WTC11 (cell line): ENCODE measurements around the gene EXOSC5. TPM values are rescaled to one million over a fixed set of nuclear protein-coding genes. Genes with fewer than 3 reads are reported as not detected.

ENCODE experiments used
- ATAC-seq: fragments of 200-7000 bp; cut with Tn5 transposase; 2 replicates; pipeline ENCODE4 v1.10.0; 2021; ENCODE audit warnings: mild to moderate bottlenecking, moderate library complexity
- CTCF ChIA-PET: fragments of 300-600 bp; sonication (Branson Sonifier 250); formaldehyde crosslinking; loops from one replicate; lab custom pipeline; 2021; ENCODE audit warnings: antibody characterized with exemption; lab: Charles Lee
- POLR2A ChIA-PET: fragments of 350-600 bp; sonication (Branson Sonifier 250); formaldehyde crosslinking; loops from one replicate; lab custom pipeline; 2021; ENCODE audit warnings: antibody characterized with exemption; lab: Charles Lee
- DNase-seq: peaks from one replicate; pipeline ENCODE4 v3.0.0; 2021; ENCODE audit warnings: low spot score
- H3K27ac Mint-ChIP-seq: 2 replicates; pipeline ENCODE4 v1.8.0; 2021; ENCODE audit warnings: mixed read lengths
- H3K27me3 Mint-ChIP-seq: 2 replicates; pipeline ENCODE4 v1.8.0; 2021; ENCODE audit warnings: low read depth, mild to moderate bottlenecking, moderate library complexity, mixed read lengths
- H3K36me3 Mint-ChIP-seq: 2 replicates; pipeline ENCODE4 v1.8.0; 2021; ENCODE audit warnings: mixed read lengths
- H3K4me1 Mint-ChIP-seq: 2 replicates; pipeline ENCODE4 v1.8.0; 2022; ENCODE audit warnings: mixed read lengths
- H3K4me3 Mint-ChIP-seq: 2 replicates; pipeline ENCODE4 v1.8.0; 2021; ENCODE audit warnings: mild to moderate bottlenecking, moderate library complexity, mixed read lengths
- H3K9me3 Mint-ChIP-seq: 2 replicates; pipeline ENCODE4 v1.8.0; 2021; ENCODE audit warnings: mixed read lengths
- CREB1 ChIP-seq: sonication (generic); formaldehyde crosslinking; IDR thresholded peaks from 2 replicates; pipeline ENCODE4 v1.8.0; 2023; ENCODE audit warnings: mild to moderate bottlenecking, missing genetic modification reagents
- E2F5 ChIP-seq: sonication (generic); formaldehyde crosslinking; IDR thresholded peaks from 2 replicates; pipeline ENCODE4 v1.8.1; 2022; ENCODE audit warnings: mild to moderate bottlenecking, moderate library complexity, missing genetic modification reagents
- ETV6 ChIP-seq: sonication (generic); formaldehyde crosslinking; IDR thresholded peaks from 2 replicates; pipeline ENCODE4 v1.8.1; 2022; ENCODE audit warnings: mild to moderate bottlenecking, missing genetic modification reagents
- FOXJ3 ChIP-seq: sonication (generic); formaldehyde crosslinking; IDR thresholded peaks from 2 replicates; pipeline ENCODE4 v1.9.0; 2021; ENCODE audit warnings: missing genetic modification reagents, mild to moderate bottlenecking, borderline replicate concordance
- GRHL2 ChIP-seq: fragments of 250-450 bp; sonication (Bioruptor Pico); IDR thresholded peaks from 2 replicates; pipeline ENCODE4 v1.8.0; 2022; ENCODE audit warnings: mild to moderate bottlenecking, moderate library complexity; ENCODE audit not compliant: insufficient replicate concordance, severe bottlenecking
- HMGA2 ChIP-seq: fragments of 250-450 bp; sonication (Bioruptor Pico); IDR thresholded peaks from 2 replicates; pipeline ENCODE4 v1.4.0; 2021; ENCODE audit warnings: mild to moderate bottlenecking, moderate library complexity
- IRF1 ChIP-seq: sonication (generic); formaldehyde crosslinking; IDR thresholded peaks from 2 replicates; pipeline ENCODE4 v1.8.0; 2023; ENCODE audit warnings: missing genetic modification reagents
- MXD4 ChIP-seq: fragments of 250-450 bp; sonication (Bioruptor Pico); IDR thresholded peaks from 2 replicates; pipeline ENCODE4 v1.8.0; 2021; ENCODE audit warnings: mild to moderate bottlenecking, moderate library complexity, borderline replicate concordance
- MYBL2 ChIP-seq: sonication (generic); formaldehyde crosslinking; IDR thresholded peaks from 2 replicates; pipeline ENCODE4 v1.8.1; 2023; ENCODE audit warnings: mild to moderate bottlenecking, moderate library complexity, missing genetic modification reagents
- NR1H2 ChIP-seq: sonication (generic); formaldehyde crosslinking; IDR thresholded peaks from 2 replicates; pipeline ENCODE4 v1.9.0; 2021; ENCODE audit warnings: mild to moderate bottlenecking, moderate library complexity, missing genetic modification reagents
- NR2C2 ChIP-seq: sonication (generic); formaldehyde crosslinking; IDR thresholded peaks from 2 replicates; pipeline ENCODE4 v1.8.0; 2022; ENCODE audit warnings: mild to moderate bottlenecking, missing genetic modification reagents
- NR3C1 ChIP-seq: sonication (generic); formaldehyde crosslinking; conservative IDR thresholded peaks from 2 replicates; pipeline ENCODE4 v1.8.1; 2023; ENCODE audit warnings: low read depth, mild to moderate bottlenecking, missing genetic modification reagents
- OVOL2 ChIP-seq: fragments of 250-450 bp; sonication (Bioruptor Pico); IDR thresholded peaks from 2 replicates; pipeline ENCODE4 v1.9.0; 2021; ENCODE audit warnings: mild to moderate bottlenecking, borderline replicate concordance
- PRRX2 ChIP-seq: fragments of 250-450 bp; sonication (Bioruptor Pico); IDR thresholded peaks from 2 replicates; pipeline ENCODE4 v1.8.0; 2021; ENCODE audit warnings: mild to moderate bottlenecking
- RELA ChIP-seq: sonication (generic); formaldehyde crosslinking; IDR thresholded peaks from 2 replicates; pipeline ENCODE4 v1.8.1; 2022; ENCODE audit warnings: missing genetic modification reagents, mild to moderate bottlenecking, borderline replicate concordance
- ZNF121 ChIP-seq: sonication (generic); formaldehyde crosslinking; IDR thresholded peaks from 2 replicates; pipeline ENCODE4 v1.8.0; 2023; ENCODE audit warnings: missing genetic modification reagents
- ZNF138 ChIP-seq: sonication (generic); formaldehyde crosslinking; conservative IDR thresholded peaks from 2 replicates; pipeline ENCODE4 v1.8.1; 2022; ENCODE audit warnings: mild to moderate bottlenecking, moderate library complexity, missing genetic modification reagents
- ZNF263 ChIP-seq: sonication (generic); formaldehyde crosslinking; IDR thresholded peaks from 2 replicates; pipeline ENCODE4 v1.8.1; 2022; ENCODE audit warnings: low read depth, mild to moderate bottlenecking, moderate library complexity, missing genetic modification reagents
- ZNF512 ChIP-seq: sonication (generic); formaldehyde crosslinking; IDR thresholded peaks from 2 replicates; pipeline ENCODE4 v1.8.1; 2022; ENCODE audit warnings: missing genetic modification reagents, borderline replicate concordance
- ZNF671 ChIP-seq: fragments of 250-450 bp; sonication (Bioruptor Pico); IDR thresholded peaks from 2 replicates; pipeline ENCODE4 v1.8.0; 2021; ENCODE audit warnings: mild to moderate bottlenecking
- total RNA-seq: library from RNA; stranded (reverse); gene quantifications from 3 replicates; pipeline ENCODE4 v1.2.3, GENCODE V29; 2021
- TF ChIP-seq, protein P1 (sequence below): fragments of 250-450 bp; sonication (Bioruptor Pico); IDR thresholded peaks from 2 replicates; pipeline ENCODE4 v1.8.0; 2021; ENCODE audit warnings: mild to moderate bottlenecking
- TF ChIP-seq, protein P2 (sequence below): sonication (generic); formaldehyde crosslinking; IDR thresholded peaks from 2 replicates; pipeline ENCODE4 v1.8.0; 2022; ENCODE audit warnings: mild to moderate bottlenecking, missing genetic modification reagents

Gene EXOSC5
- total RNA-seq, 1 experiment from 2014 or later, result 56.4 TPM

GRCh38 chr19:41431426-41432386 is 34.5 kb upstream of the EXOSC5 start:
- H3K36me3 Mint-ChIP-seq, result peaks cover 21% of the 10 kb centered on the region
- ChIA-PET CTCF (interaction anchor here (0.6 to 2.2 kb wide), 14 partner anchors 8 to 132 kb away, joined by 3 to 19 read pairs (median 4); partner anchors contain the start of genes B9D2, DMAC2 and TMEM91), POLR2A (interaction anchor here (1.7 kb wide), 1 partner anchor 8 kb away, joined by 11 read pairs; the partner anchor contains the start of gene DMAC2)
- H3K4me1 Mint-ChIP-seq, result peaks cover 21% of the 10 kb centered on the region
- H3K27me3 Mint-ChIP-seq, result no peaks in the 10 kb centered on the region; the same call in 1 of the 2 replicates
- no peak for ATAC-seq
- DNase-seq, result no peak
- no peaks in the 10 kb centered on the region for H3K9me3 Mint-ChIP-seq
- no peak for TF ChIP-seq ZNF138 (CRISPR knock-in tag)
- TF ChIP-seq, protein P1, sequence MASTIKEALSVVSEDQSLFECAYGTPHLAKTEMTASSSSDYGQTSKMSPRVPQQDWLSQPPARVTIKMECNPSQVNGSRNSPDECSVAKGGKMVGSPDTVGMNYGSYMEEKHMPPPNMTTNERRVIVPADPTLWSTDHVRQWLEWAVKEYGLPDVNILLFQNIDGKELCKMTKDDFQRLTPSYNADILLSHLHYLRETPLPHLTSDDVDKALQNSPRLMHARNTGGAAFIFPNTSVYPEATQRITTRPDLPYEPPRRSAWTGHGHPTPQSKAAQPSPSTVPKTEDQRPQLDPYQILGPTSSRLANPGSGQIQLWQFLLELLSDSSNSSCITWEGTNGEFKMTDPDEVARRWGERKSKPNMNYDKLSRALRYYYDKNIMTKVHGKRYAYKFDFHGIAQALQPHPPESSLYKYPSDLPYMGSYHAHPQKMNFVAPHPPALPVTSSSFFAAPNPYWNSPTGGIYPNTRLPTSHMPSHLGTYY (CRISPR knock-in tag), result no peak
- TF ChIP-seq ZNF121 (CRISPR knock-in tag), result no peak
- TF ChIP-seq, protein P2, sequence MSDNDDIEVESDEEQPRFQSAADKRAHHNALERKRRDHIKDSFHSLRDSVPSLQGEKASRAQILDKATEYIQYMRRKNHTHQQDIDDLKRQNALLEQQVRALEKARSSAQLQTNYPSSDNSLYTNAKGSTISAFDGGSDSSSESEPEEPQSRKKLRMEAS, result no peak
- TF ChIP-seq NR2C2, result no peak
- TF ChIP-seq, all 79 proteins: peak for 0
- H3K27ac Mint-ChIP-seq, result no peak overlapping the region; the same call in 1 of the 2 replicates
- no peak overlapping the region for H3K4me3 Mint-ChIP-seq

DNA sequence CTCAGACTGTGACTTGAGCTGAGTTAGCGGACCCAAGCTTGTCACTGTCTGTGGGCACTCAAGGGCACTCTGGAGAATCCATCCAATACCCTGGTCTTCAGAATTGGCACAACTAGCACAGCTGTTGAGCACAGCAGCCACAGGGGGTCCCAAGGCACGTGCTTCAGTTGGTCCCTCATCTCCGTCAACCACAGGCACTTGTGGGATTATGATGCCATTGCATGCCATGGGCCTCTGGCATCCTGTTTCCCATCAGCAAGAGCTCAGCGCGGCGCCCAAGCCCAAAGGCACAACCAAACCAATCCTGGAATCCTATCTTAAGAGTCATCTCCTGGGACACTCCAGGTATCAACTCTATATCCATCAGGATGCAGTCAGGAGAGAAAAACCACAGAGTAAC is 33.8 kb upstream of the EXOSC5 start:
- H3K4me3 Mint-ChIP-seq, result no peak overlapping the region
- no peaks in the 10 kb centered on the region for H3K9me3 Mint-ChIP-seq
- no peak overlapping the region for H3K27ac Mint-ChIP-seq
- peaks cover 15% of the 10 kb centered on the region for H3K36me3 Mint-ChIP-seq
- no peaks in the 10 kb centered on the region; the same call in 1 of the 2 replicates for H3K27me3 Mint-ChIP-seq
- no peak for DNase-seq
- peaks cover 21% of the 10 kb centered on the region for H3K4me1 Mint-ChIP-seq
- no peak for ATAC-seq
- TF ChIP-seq ZNF512 (CRISPR knock-in tag) (no peak), RELA (CRISPR knock-in tag) (no peak), ETV6 (CRISPR knock-in tag) (no peak), NR3C1 (no peak), FOXJ3 (CRISPR knock-in tag) (no peak), MYBL2 (CRISPR knock-in tag) (no peak), ZNF671 (CRISPR knock-in tag) (no peak), HMGA2 (CRISPR knock-in tag) (no peak), IRF1 (CRISPR knock-in tag) (no peak), GRHL2 (no peak), CREB1 (no peak), ZNF121 (CRISPR knock-in tag) (no peak), OVOL2 (CRISPR knock-in tag) (no peak)
- TF ChIP-seq, all 79 proteins: peak for 0
- ChIA-PET POLR2A (interaction anchor here (1.7 kb wide), 1 partner anchor 9 kb away, joined by 11 read pairs; the partner anchor contains the start of gene DMAC2), CTCF (interaction anchor here (1.0 to 2.2 kb wide), 9 partner anchors 9 to 132 kb away, joined by 3 to 19 read pairs (median 8); partner anchors contain the start of genes B9D2, DMAC2 and TMEM91)

- CTCF ChIA-PET, result interaction anchor here (0.8 to 3.9 kb wide), 12 partner anchors 11 to 169 kb away, joined by 3 to 40 read pairs (median 6); partner anchors contain the start of gene DMAC2
- TF ChIP-seq, protein P1 (CRISPR knock-in tag), result no peak
- TF ChIP-seq PRRX2 (no peak), ZNF512 (CRISPR knock-in tag) (no peak), E2F5 (CRISPR knock-in tag) (no peak), FOXJ3 (CRISPR knock-in tag) (no peak), NR1H2 (CRISPR knock-in tag) (no peak), ZNF263 (CRISPR knock-in tag) (no peak), MXD4 (no peak), ETV6 (CRISPR knock-in tag) (no peak)
These were observed 31.3 kb upstream of the EXOSC5 start for GRCh38 chr19:41428481-41428859.

More at GRCh38 chr19:41428481-41428859, 31.3 kb upstream of the EXOSC5 start:
- peaks cover 21% of the 10 kb centered on the region for H3K4me1 Mint-ChIP-seq
- no peaks in the 10 kb centered on the region; the same call in 1 of the 2 replicates for H3K27me3 Mint-ChIP-seq
- peaks cover 15% of the 10 kb centered on the region for H3K36me3 Mint-ChIP-seq
- no peaks in the 10 kb centered on the region for H3K9me3 Mint-ChIP-seq
- POLR2A ChIA-PET, result interaction anchor here (4.2 kb wide), 1 partner anchor 11 kb away, joined by 31 read pairs; the partner anchor contains the start of gene DMAC2
- H3K4me3 Mint-ChIP-seq, result peak overlapping the region; percentile 84
- 0 out of 2 replicates have a peak overlapping the region, but pooled peaks have one; percentile 15 for H3K27ac Mint-ChIP-seq
- DNase-seq (no peak), ATAC-seq (no peak)
